Neural progenitor cell (in vitro differentiated cells): ENCODE measurements around the gene TTC9.

Experiments used
- EZH2 ChIP-seq: fragments of 200-600 bp; sonication (generic); IDR thresholded peaks from 2 replicates; pipeline ENCODE4 v1.6.1; 2017; ENCODE audit warnings: antibody characterized with exemption, mild to moderate bottlenecking, moderate library complexity
- EZH2phosphoT487 ChIP-seq: fragments of 200-600 bp; sonication (generic); IDR thresholded peaks from 2 replicates; pipeline ENCODE4 v1.6.1; 2017; ENCODE audit warnings: antibody characterized with exemption
- TF ChIP-seq, protein P1 (sequence below): fragments of 200-600 bp; sonication (generic); IDR thresholded peaks from 2 replicates; pipeline ENCODE4 v1.5.1; 2017; ENCODE audit warnings: antibody characterized with exemption, mild to moderate bottlenecking

DNA sequence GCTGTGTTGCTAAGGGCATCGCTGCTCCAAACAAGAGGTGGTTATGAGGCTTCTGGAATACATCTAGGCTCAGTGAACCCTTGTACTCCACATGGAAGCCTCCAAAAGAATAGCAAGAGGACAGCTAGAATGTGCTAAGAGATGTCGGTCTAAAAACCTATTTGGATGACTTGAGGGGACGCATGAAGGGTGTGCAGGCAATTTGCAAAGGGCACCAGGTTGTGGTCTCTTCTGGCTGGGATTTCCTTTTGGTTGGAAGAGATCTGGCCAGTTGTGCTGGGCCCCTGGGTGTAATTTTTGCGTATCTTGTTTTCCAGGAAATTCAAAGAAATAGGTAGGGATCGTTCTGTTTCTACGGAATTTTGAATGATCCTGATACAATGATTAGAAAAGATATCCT lies 4.2 kb downstream of the TTC9 start:
- TF ChIP-seq, protein P1, sequence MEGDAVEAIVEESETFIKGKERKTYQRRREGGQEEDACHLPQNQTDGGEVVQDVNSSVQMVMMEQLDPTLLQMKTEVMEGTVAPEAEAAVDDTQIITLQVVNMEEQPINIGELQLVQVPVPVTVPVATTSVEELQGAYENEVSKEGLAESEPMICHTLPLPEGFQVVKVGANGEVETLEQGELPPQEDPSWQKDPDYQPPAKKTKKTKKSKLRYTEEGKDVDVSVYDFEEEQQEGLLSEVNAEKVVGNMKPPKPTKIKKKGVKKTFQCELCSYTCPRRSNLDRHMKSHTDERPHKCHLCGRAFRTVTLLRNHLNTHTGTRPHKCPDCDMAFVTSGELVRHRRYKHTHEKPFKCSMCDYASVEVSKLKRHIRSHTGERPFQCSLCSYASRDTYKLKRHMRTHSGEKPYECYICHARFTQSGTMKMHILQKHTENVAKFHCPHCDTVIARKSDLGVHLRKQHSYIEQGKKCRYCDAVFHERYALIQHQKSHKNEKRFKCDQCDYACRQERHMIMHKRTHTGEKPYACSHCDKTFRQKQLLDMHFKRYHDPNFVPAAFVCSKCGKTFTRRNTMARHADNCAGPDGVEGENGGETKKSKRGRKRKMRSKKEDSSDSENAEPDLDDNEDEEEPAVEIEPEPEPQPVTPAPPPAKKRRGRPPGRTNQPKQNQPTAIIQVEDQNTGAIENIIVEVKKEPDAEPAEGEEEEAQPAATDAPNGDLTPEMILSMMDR, result no peak
- TF ChIP-seq EZH2phosphoT487, result no peak
- no peak for TF ChIP-seq EZH2
